T-helper 2 cell treated with Interferon-gamma antibody and Interleukin-4, amounts not matched to agents 5 μg/mL and 100 μg/mL, for 36 hours (primary cell): ENCODE measurements around the gene PHF13.

ENCODE experiments used
- DNase-seq: peaks from one replicate; pipeline ENCODE4 v3.0.0; 2021; ENCODE audit warnings: low spot score
- H3K27ac Mint-ChIP-seq: one replicate; pipeline ENCODE4 v1.8.0; 2021; ENCODE audit warnings: mild to moderate bottlenecking, mixed read lengths
- H3K27me3 Mint-ChIP-seq: one replicate; pipeline ENCODE4 v1.8.0; 2021; ENCODE audit warnings: low read depth, mixed read lengths
- H3K36me3 Mint-ChIP-seq: one replicate; pipeline ENCODE4 v1.8.0; 2021; ENCODE audit warnings: low read depth, mixed read lengths
- H3K4me1 Mint-ChIP-seq: one replicate; pipeline ENCODE4 v1.8.0; 2021; ENCODE audit warnings: low read depth, mixed read lengths
- H3K4me3 Mint-ChIP-seq: one replicate; pipeline ENCODE4 v1.8.0; 2022; ENCODE audit warnings: mild to moderate bottlenecking, moderate library complexity, mixed read lengths
- H3K9me3 Mint-ChIP-seq: one replicate; pipeline ENCODE4 v1.8.0; 2021; ENCODE audit warnings: mixed read lengths

The PHF13 gene

GRCh38 chr1:6613361-6614018 is at the start of gene PHF13:
Gene PHF13, plus strand, starts transcription at chr1:6613731. Its CDS starts 336 bp downstream, at chr1:6614067.
- no peaks in the 10 kb centered on the region for H3K9me3 Mint-ChIP-seq
- DNase-seq, result peak; percentile 100
- peaks cover 18% of the 10 kb centered on the region for H3K4me1 Mint-ChIP-seq
- no peaks in the 10 kb centered on the region for H3K27me3 Mint-ChIP-seq
- peaks cover 10% of the 10 kb centered on the region for H3K36me3 Mint-ChIP-seq
- peak within 1 kb of the TSS; percentile 93 for H3K4me3 Mint-ChIP-seq
- H3K27ac Mint-ChIP-seq, result peak within 1 kb of the TSS; percentile 76

GRCh38 chr1:6569033-6569432 is 44.5 kb upstream of the PHF13 start:
- DNase-seq, result no peak

GRCh38 chr1:6570100-6570499 is 43.4 kb upstream of the PHF13 start:
- peaks cover 10% of the 10 kb centered on the region for H3K27me3 Mint-ChIP-seq
- H3K9me3 Mint-ChIP-seq, result no peaks in the 10 kb centered on the region
- H3K27ac Mint-ChIP-seq, result no peak overlapping the region
- peaks cover 6% of the 10 kb centered on the region for H3K4me1 Mint-ChIP-seq
- H3K36me3 Mint-ChIP-seq, result no peaks in the 10 kb centered on the region
- no peak for DNase-seq
- H3K4me3 Mint-ChIP-seq, result no peak overlapping the region

More at GRCh38 chr1:6569033-6569432, 44.5 kb upstream of the PHF13 start:
- no peaks in the 10 kb centered on the region for H3K9me3 Mint-ChIP-seq
- peaks cover 10% of the 10 kb centered on the region for H3K27me3 Mint-ChIP-seq
- H3K36me3 Mint-ChIP-seq, result no peaks in the 10 kb centered on the region
- no peak overlapping the region for H3K4me3 Mint-ChIP-seq
- no peak overlapping the region for H3K27ac Mint-ChIP-seq
- H3K4me1 Mint-ChIP-seq, result peaks cover 6% of the 10 kb centered on the region

GRCh38 chr1:6570987-6571386 is 42.5 kb upstream of the PHF13 start:
- Mint-ChIP-seq H3K4me1 (peaks cover 6% of the 10 kb centered on the region), H3K27ac (no peak overlapping the region), H3K27me3 (peaks cover 10% of the 10 kb centered on the region), H3K4me3 (no peak overlapping the region), H3K36me3 (no peaks in the 10 kb centered on the region), H3K9me3 (no peaks in the 10 kb centered on the region)
- no peak for DNase-seq

- peaks cover 6% of the 10 kb centered on the region for H3K4me1 Mint-ChIP-seq
- H3K4me3 Mint-ChIP-seq, result no peak overlapping the region
- H3K36me3 Mint-ChIP-seq, result no peaks in the 10 kb centered on the region
- no peaks in the 10 kb centered on the region for H3K9me3 Mint-ChIP-seq
- H3K27me3 Mint-ChIP-seq, result peaks cover 10% of the 10 kb centered on the region
- no peak for DNase-seq
- no peak overlapping the region for H3K27ac Mint-ChIP-seq
These were observed 40.7 kb upstream of the PHF13 start for GRCh38 chr1:6572653-6573383.

- no peaks in the 10 kb centered on the region for H3K36me3 Mint-ChIP-seq
- H3K4me1 Mint-ChIP-seq, result peaks cover 6% of the 10 kb centered on the region
- no peak for DNase-seq
- H3K27ac Mint-ChIP-seq, result no peak overlapping the region
- peaks cover 6% of the 10 kb centered on the region for H3K27me3 Mint-ChIP-seq
- no peak overlapping the region for H3K4me3 Mint-ChIP-seq
- H3K9me3 Mint-ChIP-seq, result no peaks in the 10 kb centered on the region
These were observed 39.4 kb upstream of the PHF13 start for GRCh38 chr1:6574025-6574620.

- H3K4me3 Mint-ChIP-seq, result no peak overlapping the region
- H3K27me3 Mint-ChIP-seq, result peaks cover 3% of the 10 kb centered on the region
- no peaks in the 10 kb centered on the region for H3K9me3 Mint-ChIP-seq
- H3K4me1 Mint-ChIP-seq, result peaks cover 10% of the 10 kb centered on the region
- no peak overlapping the region for H3K27ac Mint-ChIP-seq
- H3K36me3 Mint-ChIP-seq, result no peaks in the 10 kb centered on the region
- no peak for DNase-seq
These were observed 38.7 kb upstream of the PHF13 start for GRCh38 chr1:6574818-6575217.

- H3K36me3 Mint-ChIP-seq, result peaks cover 2% of the 10 kb centered on the region
- DNase-seq, result no peak
- peaks cover 26% of the 10 kb centered on the region for H3K4me1 Mint-ChIP-seq
- H3K4me3 Mint-ChIP-seq, result no peak overlapping the region
- no peaks in the 10 kb centered on the region for H3K27me3 Mint-ChIP-seq
- no peak overlapping the region for H3K27ac Mint-ChIP-seq
- no peaks in the 10 kb centered on the region for H3K9me3 Mint-ChIP-seq
These were observed 35.6 kb upstream of the PHF13 start for GRCh38 chr1:6577831-6578525.

GRCh38 chr1:6578624-6579373 is 34.7 kb upstream of the PHF13 start:
- Mint-ChIP-seq H3K4me3 (peak overlapping the region; percentile 97), H3K27ac (peak overlapping the region; percentile 99), H3K27me3 (no peaks in the 10 kb centered on the region), H3K4me1 (peaks cover 26% of the 10 kb centered on the region), H3K9me3 (no peaks in the 10 kb centered on the region), H3K36me3 (peaks cover 2% of the 10 kb centered on the region)
- no peak for DNase-seq

GRCh38 chr1:6579374-6580118 is 34.0 kb upstream of the PHF13 start, which contains the start of gene ZBTB48:
Gene ZBTB48, plus strand, starts transcription at chr1:6579994. Its CDS starts 616 bp downstream, at chr1:6580610.
- no peaks in the 10 kb centered on the region for H3K9me3 Mint-ChIP-seq
- DNase-seq, result peak; percentile 98
- peak within 1 kb of the TSS; percentile 97 for H3K4me3 Mint-ChIP-seq
- peaks cover 2% of the 10 kb centered on the region for H3K36me3 Mint-ChIP-seq
- H3K27ac Mint-ChIP-seq, result peak within 1 kb of the TSS; percentile 99
- no peaks in the 10 kb centered on the region for H3K27me3 Mint-ChIP-seq
- H3K4me1 Mint-ChIP-seq, result peaks cover 26% of the 10 kb centered on the region

GRCh38 chr1:6580119-6580592 is 33.4 kb upstream of the PHF13 start:
- peaks cover 30% of the 10 kb centered on the region for H3K4me1 Mint-ChIP-seq
- H3K27ac Mint-ChIP-seq, result peak overlapping the region; percentile 99
- no peak for DNase-seq
- no peaks in the 10 kb centered on the region for H3K27me3 Mint-ChIP-seq
- peaks cover 2% of the 10 kb centered on the region for H3K36me3 Mint-ChIP-seq
- peak overlapping the region; percentile 97 for H3K4me3 Mint-ChIP-seq
- no peaks in the 10 kb centered on the region for H3K9me3 Mint-ChIP-seq

- Mint-ChIP-seq H3K4me1 (peaks cover 30% of the 10 kb centered on the region), H3K36me3 (peaks cover 2% of the 10 kb centered on the region), H3K27me3 (no peaks in the 10 kb centered on the region), H3K9me3 (no peaks in the 10 kb centered on the region), H3K27ac (peak overlapping the region; percentile 99), H3K4me3 (peak overlapping the region; percentile 97)
- DNase-seq, result no peak
These were observed 32.7 kb upstream of the PHF13 start for GRCh38 chr1:6580593-6581409.
